ENCODE results near the gene P2RY6. TPM values are rescaled to one million over a fixed set of nuclear protein-coding genes. Genes with fewer than 3 reads are reported as not detected.

P2RY6 gene
- total and polyA plus RNA-seq, 2 donors from 2014 or later = 6.7 to 17.9 TPM

DNA sequence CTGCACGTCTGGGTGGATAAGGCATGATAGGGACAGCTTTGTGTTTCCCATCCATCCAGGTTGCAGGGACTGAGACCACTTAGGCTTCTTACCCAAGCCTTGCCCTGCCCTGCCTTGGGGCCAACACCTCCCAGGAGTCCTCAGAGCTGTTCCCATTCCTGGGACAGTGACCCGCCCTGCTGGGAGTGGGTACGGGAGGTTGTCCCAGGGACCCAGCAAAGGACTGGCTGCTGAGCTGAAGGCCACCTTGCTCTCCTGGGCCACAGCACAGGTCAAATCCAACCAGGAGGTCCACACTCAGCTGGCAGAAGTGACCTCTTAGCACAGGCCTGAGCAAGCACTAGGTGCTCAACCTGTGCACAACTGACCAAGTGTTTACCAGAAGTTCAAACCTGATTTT, 19.1 kb downstream of the P2RY6 start:
- Histone ChIP-seq H3K4me1 (ENCODE audit: control insufficient read depth in 2 of 3, insufficient read depth in 2 of 3, low read depth in 1 of 3, low read length in 3 of 3) (peaks cover 4 to 16% (median 10%) of the 10 kb centered on the region in 3 donors), H3K36me3 (ENCODE audit: control insufficient read depth in 2 of 3, insufficient read depth in 3 of 3, low read length in 3 of 3) (no peaks in the 10 kb centered on the region), H3K27me3 (ENCODE audit: control insufficient read depth, insufficient read depth, low read length) (no peaks in the 10 kb centered on the region), H3K9me3 (ENCODE audit: control insufficient read depth in 2 of 3, insufficient read depth in 1 of 3, low read length in 3 of 3) (no peaks in the 10 kb centered on the region), H3K27ac (ENCODE audit: low read depth in 2 of 2, low read length in 2 of 2) (no peak overlapping the region), H3K9ac (ENCODE audit: low read length in 3 of 3) (no peak overlapping the region), H3K4me3 (ENCODE audit: low read length in 3 of 3) (no peak overlapping the region)
- FAIRE-seq = no peak
- DNase-seq = peak in 1 of 5 donors; percentile 22
- intact Hi-C loops (cut with DNase I) = loop anchor here (10.0 kb wide), 1 partner anchor 104 kb away; no protein-coding TSS in a partner anchor
- TF ChIP-seq, protein P1, sequence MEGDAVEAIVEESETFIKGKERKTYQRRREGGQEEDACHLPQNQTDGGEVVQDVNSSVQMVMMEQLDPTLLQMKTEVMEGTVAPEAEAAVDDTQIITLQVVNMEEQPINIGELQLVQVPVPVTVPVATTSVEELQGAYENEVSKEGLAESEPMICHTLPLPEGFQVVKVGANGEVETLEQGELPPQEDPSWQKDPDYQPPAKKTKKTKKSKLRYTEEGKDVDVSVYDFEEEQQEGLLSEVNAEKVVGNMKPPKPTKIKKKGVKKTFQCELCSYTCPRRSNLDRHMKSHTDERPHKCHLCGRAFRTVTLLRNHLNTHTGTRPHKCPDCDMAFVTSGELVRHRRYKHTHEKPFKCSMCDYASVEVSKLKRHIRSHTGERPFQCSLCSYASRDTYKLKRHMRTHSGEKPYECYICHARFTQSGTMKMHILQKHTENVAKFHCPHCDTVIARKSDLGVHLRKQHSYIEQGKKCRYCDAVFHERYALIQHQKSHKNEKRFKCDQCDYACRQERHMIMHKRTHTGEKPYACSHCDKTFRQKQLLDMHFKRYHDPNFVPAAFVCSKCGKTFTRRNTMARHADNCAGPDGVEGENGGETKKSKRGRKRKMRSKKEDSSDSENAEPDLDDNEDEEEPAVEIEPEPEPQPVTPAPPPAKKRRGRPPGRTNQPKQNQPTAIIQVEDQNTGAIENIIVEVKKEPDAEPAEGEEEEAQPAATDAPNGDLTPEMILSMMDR (IDR thresholded peaks at IDR 0.05; ENCODE audit: borderline replicate concordance, extremely low read depth, insufficient read depth) = no peak

DNA sequence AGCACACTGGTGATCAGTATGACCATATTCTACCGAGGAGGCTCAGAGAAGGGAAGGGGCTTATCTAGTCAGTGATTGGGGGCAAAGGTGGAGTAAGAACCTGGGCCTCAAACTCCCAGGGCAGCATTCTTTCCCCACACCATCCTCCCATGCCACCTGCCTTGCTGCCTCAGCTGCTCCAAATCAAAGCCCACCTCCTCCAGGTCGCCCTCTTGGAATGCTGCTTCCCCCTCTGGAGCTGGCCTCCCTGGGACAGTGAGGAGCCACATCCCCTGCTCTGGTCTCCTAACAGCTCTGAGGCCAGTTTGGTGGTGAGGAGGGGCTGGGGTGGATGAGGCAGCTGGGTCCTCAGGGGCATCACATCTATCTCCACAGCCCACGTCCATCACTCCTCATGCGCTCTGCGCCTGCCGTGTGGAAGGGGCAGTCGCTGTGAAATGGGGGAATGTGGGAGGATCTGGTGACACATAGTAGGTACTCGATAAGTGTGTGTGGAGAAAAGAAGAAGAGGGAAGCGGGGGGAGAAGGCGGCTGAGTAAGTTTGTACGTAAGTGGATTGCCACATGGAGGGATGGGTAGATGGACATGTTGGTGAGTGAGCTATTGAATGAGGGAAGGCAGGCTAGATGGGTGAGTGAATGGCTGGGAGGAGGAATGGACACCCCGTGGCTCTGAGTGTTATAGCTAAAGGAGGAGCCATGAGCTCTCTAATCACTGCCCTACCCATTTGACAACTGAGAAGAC, 19.8 kb downstream of the P2RY6 start:
- intact Hi-C loops (cut with DNase I) = loop anchor here (10.0 kb wide), 1 partner anchor 103 kb away; no protein-coding TSS in a partner anchor
- peaks cover 4 to 16% (median 10%) of the 10 kb centered on the region in 3 donors for H3K4me1 ChIP-seq (ENCODE audit: control insufficient read depth in 2 of 3, insufficient read depth in 2 of 3, low read depth in 1 of 3, low read length in 3 of 3)
- no peaks in the 10 kb centered on the region for H3K27me3 ChIP-seq (ENCODE audit: control insufficient read depth, insufficient read depth, low read length)
- no peaks in the 10 kb centered on the region for H3K36me3 ChIP-seq (ENCODE audit: control insufficient read depth in 2 of 3, insufficient read depth in 3 of 3, low read length in 3 of 3)
- no peak overlapping the region for H3K9ac ChIP-seq (ENCODE audit: low read length in 3 of 3)
- FAIRE-seq = no peak
- H3K4me3 ChIP-seq (ENCODE audit: low read length in 3 of 3) = no peak overlapping the region
- H3K27ac ChIP-seq (ENCODE audit: low read depth in 2 of 2, low read length in 2 of 2) = no peak overlapping the region
- peak in 1 of 5 donors; percentile 48 for DNase-seq
- H3K9me3 ChIP-seq (ENCODE audit: control insufficient read depth in 2 of 3, insufficient read depth in 1 of 3, low read length in 3 of 3) = no peaks in the 10 kb centered on the region
- TF ChIP-seq, protein P1 (IDR thresholded peaks at IDR 0.05; ENCODE audit: borderline replicate concordance, extremely low read depth, insufficient read depth) = no peak

DNA sequence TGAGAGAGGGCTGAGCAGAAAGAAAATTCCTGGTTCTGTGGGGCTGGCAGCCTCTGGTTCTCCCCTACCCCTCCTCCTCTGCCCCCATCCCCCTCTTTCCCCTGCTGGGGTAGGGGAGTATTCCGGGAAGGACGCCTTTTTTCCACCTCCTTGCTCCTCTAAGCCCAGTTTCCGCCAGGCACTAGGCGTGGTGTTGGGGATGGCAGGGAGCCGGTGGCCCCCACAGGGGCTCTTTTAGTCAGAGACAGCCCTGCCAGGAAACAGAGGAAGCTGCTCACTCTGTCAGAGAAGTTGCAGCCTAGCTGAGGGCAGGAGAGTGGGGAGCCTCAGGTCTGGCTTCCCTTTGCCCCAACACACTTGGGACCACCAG, 20.4 kb downstream of the P2RY6 start:
- H3K27me3 ChIP-seq (ENCODE audit: control insufficient read depth, insufficient read depth, low read length) = no peaks in the 10 kb centered on the region
- intact Hi-C loops (cut with DNase I) = loop anchor here (10.0 kb wide), 1 partner anchor 102 kb away; no protein-coding TSS in a partner anchor
- FAIRE-seq (no peak), DNase-seq (peak in 1 of 5 donors; percentile 46)
- H3K9ac ChIP-seq (ENCODE audit: low read length in 3 of 3) = no peak overlapping the region
- no peaks in the 10 kb centered on the region for H3K9me3 ChIP-seq (ENCODE audit: control insufficient read depth in 2 of 3, insufficient read depth in 1 of 3, low read length in 3 of 3)
- H3K4me3 ChIP-seq (ENCODE audit: low read length in 3 of 3) = no peak overlapping the region
- H3K36me3 ChIP-seq (ENCODE audit: control insufficient read depth in 2 of 3, insufficient read depth in 3 of 3, low read length in 3 of 3) = no peaks in the 10 kb centered on the region
- H3K4me1 ChIP-seq (ENCODE audit: control insufficient read depth in 2 of 3, insufficient read depth in 2 of 3, low read depth in 1 of 3, low read length in 3 of 3) = peaks cover 4 to 13% (median 10%) of the 10 kb centered on the region in 3 donors
- no peak overlapping the region for H3K27ac ChIP-seq (ENCODE audit: low read depth in 2 of 2, low read length in 2 of 2)
- TF ChIP-seq, protein P1 (IDR thresholded peaks at IDR 0.05; ENCODE audit: borderline replicate concordance, extremely low read depth, insufficient read depth) = no peak

Data from kidney (tissue), 14 donors.